TTC549 (cell line): ENCODE data around the gene DEFB131A.
"Not testable (repeated sequence)": the region's sequence is repeated elsewhere in the genome, so short reads cannot be mapped to it uniquely, and the experiment has no call there.

Experiments
- FAIRE-seq: peaks from 2 replicates; lab custom pipeline; 2012; peaks lifted over from hg19 to GRCh38; lab: Jason Lieb, UNC

Gene DEFB131A, protein sequence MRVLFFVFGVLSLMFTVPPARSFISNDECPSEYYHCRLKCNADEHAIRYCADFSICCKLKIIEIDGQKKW

DNA sequence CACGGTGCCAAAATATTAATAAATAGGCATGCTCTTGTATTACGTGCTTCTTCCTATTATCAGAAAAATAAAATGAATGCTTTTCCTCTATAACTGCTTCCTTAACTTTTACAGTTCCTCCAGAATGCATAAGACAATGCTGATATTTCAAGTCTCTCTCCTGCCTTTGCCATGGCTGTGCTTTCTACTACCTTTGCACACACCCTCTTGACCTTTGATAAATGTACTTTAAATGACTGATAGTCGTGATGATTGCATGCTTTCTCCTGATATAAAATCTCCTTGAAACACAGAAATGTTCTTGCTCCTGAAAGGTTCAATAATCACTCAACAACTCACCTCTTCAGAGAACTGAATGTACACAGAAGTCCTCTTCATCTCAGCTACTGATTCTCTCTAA, at the start of gene DEFB131A:
Gene DEFB131A, plus strand, starts transcription at position 301 of the 400 bp plus-strand sequence. CDS start 120 bp downstream, outside the sequence.
- not testable (repeated sequence) for FAIRE-seq

DNA sequence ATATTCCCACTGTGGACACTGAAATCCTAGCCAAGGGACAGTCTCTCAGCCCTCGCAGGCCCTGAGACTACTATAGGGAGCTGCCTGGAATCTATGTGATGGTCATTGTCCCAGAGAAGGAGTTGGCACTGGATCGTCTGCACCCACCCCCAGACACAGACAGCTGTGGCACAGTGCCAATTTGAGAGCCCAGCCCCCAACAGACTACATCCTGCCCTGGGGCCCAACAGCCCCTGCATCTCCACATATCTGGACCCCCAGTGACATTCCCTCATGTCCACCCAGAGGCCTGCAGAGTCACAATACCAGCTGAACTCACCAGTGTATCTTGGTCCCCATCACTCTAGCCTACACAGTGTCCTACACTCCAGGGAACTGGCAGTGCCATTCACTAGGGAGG, 38.4 kb upstream of the DEFB131A start:
- not testable (repeated sequence) for FAIRE-seq

DNA sequence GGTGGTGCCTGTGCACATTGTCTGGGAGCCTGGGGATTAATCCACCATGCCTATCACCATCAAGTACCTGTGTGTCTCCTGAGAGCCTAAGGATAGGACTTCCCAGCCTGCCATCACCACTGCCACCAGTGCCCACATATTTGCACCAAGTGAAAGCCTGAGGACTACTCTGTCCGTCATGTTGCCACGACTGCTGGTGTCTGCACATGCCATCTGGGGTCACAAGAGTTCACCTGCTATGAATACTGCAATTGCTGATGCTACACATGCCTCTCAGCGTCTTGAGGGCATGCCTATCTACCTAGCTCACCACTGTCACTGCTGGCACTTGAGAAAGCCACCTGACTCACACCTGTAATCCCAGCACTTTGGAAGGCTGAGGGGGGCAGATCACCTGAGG, 37.7 kb upstream of the DEFB131A start:
- not testable (repeated sequence) for FAIRE-seq

DNA sequence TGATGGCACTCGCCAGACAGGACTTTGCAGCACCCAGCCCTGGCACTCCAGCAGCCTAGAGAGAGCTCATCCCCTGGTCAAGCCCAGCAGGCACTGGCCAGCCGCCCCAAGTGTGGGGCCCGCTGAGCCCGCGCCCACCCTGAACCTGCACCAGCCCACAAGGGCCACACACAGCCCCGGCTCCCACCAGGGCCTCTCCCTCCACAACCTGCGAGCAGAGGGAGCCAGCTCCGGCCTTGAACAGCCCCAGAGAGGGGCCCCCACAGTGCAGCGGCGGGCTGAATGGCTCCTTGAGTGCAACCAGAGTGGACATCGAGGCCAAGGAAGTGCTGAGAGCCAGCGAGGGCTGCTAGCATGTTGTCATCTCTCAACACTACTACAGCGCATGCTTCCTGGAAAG, 34.4 kb upstream of the DEFB131A start:
- FAIRE-seq, result no peak

DNA sequence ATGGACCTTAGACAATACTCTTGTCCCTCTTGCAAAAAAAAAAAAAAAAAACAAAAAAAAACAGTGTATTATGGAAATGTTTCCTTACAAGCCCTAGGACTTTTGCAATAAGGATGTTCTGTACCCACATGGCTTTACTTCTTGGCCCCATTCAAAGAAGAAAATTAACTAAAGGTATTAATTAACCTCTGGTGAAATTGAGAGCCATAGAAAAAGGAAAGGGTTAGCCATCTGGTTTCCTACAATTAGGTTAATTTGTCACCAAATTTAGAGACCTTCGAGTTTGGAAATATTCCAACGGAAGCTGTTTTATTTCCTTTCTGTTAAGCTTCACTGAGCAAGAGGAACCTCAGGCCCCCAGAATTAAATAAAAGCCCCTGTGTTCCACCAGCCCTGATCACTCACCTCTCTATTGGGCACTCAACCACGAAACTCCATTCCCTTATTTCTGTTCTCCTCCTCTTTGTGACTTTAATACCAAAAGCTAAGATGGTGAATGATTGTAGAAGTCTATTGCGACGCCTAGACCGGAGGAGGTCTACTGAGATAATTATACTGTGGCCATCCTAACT, 22.2 kb upstream of the DEFB131A start:
- FAIRE-seq, result not testable (repeated sequence)

DNA sequence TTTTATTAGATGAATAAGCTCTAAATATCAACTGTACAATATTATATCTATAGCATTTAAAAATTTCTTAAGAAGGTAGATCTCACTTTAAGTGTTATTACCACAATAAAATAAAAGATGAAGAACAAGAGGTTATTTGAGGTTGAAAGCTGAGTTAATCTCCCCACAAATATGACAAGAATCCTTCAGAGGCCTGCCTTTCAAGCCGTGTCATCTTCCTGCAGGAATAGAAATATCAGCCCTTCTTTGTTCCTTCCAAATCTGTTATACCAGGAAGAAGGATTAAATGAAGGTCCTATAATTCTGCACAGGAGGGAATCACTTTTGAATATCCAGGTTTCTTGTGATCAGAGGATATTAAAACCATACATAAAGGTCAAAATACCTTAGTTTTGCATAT, 18.3 kb upstream of the DEFB131A start:
- FAIRE-seq, result not testable (repeated sequence)

DNA sequence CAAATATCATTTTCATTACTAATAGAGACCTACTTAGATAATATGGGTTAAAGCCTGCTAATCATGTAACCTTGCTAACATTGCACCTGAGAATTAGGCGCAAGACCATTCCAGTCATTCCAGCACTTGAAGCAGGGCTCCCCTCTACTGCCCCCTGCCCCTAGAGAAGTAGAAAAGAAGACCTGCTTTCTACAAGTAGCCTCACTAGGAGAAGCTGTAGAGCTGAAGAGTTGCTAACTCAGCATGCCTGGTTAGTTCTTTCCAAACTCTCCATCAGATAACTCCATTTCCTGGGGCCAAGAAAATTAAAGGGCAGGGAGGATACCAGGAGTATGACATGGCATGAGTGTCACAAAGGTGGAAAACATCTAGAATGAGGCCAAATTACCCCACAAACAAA, 14.2 kb upstream of the DEFB131A start:
- not testable (repeated sequence) for FAIRE-seq

DNA sequence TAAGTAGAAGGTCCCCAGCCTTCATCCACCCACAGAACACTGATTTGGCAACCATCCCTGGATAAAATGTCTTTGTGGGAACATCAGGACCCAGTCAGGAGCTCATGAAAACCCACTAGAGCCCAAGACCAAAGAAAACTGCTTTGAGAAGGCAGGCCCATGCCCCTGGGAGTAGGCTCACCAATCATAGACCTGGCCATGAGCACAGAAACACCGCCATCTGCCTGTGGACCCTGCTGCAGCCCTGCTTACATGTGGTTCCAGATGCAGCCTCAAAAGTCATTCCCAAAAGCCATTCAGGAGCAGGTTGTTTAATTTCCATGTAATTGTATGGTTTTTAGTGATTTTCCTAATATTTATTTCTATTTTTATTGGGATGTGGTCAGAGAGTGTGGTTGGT, 10.9 kb upstream of the DEFB131A start:
- FAIRE-seq, result not testable (repeated sequence)

DNA sequence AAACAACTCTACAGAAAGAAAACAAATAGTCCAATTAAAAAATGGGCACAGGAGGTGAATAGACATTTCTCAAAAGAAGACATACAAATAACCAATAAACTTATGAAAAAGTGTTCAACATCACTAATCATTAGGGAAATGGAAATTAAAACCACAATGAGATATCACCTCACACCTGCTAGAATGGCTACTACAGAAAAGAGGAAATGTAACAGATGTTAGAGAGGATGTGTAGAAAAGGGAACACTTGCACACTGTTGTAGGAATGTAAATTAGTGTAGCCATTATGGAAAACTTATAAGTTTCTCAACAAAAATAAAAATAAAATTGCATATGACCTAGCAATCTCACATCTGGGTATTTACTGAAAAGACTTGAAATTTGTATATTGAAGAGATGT, 7.5 kb upstream of the DEFB131A start:
- not testable (repeated sequence) for FAIRE-seq

DNA sequence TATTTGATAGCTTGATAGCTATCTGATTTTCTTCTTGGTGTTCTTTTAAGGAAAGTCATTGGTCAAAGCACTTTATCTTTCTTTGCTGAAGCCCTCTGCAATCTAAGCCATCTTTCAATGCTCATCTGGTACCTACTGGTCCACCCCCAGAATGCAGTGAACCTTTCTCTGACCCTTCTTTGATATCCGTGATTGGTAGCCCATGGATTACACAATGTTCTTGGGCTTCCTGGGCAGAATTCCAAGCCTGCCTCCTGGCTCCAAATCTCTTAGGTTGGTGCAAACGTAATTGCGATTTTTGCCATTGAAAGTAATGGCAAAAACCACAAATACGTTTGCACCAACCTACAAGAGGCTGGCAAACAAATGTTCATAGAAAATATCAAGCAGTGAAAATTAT, 1.9 kb upstream of the DEFB131A start:
- not testable (repeated sequence) for FAIRE-seq

DNA sequence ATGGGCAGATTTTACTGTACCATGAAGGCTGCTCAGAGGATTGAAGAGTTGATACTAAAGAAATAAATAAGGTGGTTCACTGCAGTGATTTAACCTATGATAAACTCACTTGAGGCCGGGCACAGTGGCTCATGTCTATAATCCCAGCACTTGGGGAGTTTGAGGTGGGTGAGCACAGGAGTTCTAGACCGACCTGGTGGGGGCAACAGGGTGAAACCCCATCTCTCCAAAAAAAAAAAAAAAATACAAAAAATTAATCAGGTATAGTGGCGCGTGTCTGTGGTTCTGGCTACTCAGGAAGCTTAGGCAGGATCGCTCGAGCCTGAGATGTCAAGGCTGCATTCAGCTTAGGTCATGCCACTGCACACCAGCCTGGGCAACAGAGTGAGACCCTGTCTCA, 467 bp downstream of the DEFB131A start:
- FAIRE-seq, result not testable (repeated sequence)

DNA sequence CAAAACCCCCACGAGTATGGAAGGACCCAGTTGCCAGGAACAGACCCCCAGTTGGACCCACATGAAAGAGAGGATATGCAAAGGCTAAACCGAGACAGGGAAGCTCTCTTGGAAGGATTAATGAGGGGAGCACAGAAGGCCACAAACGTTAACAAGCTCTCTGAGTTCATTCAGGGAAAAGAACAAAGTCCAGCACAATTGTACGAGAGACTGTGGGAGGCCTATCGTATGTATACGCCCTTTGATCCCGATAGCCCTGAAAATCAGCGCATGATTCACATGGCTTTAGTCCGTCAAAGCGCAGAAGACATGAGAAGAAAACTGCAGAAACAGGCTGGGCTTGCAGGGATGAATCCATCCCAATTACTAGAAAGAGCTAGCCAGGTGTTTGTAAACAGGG, 8.0 kb downstream of the DEFB131A start:
- not testable (repeated sequence) for FAIRE-seq

DNA sequence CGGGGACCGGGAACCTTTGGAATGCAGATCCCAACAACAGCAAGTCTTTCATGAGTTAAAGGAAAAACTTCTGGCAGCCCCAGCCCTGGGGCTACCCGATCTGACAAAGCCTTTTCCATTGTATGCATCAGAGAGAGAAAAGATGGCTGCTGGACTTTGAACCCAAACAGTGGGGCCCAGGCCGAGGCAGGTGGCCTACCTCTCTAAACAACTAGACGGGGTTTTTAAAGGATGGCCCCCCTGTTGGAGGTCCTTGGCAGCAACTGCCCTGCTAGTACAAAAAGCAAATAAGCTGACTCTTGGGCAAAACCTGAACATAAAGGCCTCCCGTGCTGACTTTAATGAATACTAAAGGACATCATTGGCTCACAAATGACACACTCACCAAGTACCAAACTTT, 10.1 kb downstream of the DEFB131A start:
- FAIRE-seq, result not testable (repeated sequence)

DNA sequence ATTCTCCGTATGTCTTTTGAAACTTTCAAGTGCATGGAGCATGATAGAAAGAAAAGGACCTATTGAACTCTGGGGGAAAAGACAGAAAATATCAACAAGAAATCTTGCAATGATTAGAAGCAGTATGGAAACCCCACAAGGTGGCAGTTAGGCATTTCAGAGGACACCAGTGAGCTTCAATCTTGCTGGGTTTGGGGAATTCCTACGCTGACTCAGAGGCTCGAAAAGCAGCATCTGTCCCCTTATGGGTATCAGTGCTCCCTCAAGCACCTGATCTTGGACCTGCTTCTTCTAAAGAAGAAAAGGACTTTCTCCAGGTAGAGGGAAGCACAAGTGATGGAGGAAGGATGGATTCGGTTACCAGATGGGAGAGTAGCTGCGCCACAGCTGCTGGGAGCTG, 10.8 kb downstream of the DEFB131A start:
- FAIRE-seq, result not testable (repeated sequence)

DNA sequence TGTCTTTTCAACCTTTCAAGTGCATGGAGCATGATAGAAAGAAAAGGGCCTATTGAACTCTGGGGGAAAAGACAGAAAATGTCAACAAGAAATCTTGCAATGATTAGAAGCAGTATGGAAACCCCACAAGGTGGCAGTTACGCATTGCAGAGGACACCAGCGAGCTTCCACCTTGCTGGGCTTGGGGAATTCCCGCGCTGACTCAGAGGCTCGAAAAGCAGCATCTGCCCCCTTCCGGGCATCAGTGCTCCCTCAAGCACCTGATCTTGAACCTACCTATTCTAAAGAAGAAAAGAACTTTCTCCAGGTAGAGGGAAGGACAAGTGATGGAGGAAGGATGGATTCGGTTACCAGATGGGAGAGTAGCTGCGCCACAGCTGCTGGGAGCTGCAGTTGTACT, 35.3 kb downstream of the DEFB131A start:
- FAIRE-seq, result not testable (repeated sequence)

DNA sequence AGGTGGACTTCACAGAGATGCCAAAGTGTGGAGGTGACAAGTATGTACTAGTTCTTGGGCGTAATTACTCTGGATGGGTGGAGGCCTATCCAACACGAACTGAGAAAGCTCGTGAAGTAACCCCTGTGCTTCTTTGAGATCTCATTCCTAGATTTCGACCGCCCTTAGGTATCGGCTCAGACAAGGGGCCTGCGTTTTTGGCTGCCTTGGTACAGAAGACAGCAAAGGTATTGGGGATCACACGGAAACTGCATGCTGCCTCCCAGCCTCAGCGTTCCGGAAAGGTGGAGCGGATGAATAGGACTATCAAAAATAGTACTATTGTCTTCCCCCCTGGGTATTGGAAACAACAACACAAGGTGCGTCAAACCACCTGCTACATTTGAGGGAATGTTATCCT, 35.9 kb downstream of the DEFB131A start:
- not testable (repeated sequence) for FAIRE-seq

DNA sequence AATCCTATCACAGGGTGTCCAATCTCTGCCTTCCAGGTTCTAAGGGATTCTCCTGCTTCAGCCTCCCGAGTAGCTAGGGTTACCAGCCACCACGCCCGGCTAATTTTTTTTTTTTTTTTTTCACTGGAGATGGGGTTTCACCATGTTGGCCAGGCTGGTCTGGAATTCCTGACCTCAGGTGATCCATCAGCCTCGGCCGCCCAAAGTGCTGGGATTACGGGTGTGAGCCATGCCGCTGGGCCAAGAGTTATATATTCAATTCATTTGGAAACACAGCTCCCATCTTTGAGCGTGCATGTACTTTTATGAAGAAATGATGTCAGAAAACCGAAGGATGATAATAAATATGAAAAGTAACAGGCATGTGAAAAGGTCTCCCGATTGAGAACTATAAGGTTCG, 38.7 kb downstream of the DEFB131A start:
- FAIRE-seq, result not testable (repeated sequence)

DNA sequence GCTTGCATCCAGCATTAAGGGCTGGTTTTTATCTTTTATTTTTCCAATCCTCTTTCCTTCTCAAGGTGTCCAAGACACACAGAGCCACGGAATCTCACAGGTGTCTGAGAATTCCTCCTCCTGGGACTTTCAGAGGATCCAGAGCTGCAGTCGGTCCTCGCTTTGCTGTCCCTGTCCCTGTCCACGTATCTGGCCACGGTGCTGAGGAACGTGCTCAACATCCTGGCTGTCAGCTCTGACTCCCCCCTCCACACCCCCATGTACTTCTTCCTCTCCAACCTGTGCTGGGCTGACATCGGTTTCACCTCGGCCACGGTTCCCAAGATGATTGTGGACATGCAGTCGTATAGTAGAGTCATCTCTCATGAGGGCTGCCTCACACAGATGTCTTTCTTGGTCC, 39.5 kb downstream of the DEFB131A start:
- not testable (repeated sequence) for FAIRE-seq

DNA sequence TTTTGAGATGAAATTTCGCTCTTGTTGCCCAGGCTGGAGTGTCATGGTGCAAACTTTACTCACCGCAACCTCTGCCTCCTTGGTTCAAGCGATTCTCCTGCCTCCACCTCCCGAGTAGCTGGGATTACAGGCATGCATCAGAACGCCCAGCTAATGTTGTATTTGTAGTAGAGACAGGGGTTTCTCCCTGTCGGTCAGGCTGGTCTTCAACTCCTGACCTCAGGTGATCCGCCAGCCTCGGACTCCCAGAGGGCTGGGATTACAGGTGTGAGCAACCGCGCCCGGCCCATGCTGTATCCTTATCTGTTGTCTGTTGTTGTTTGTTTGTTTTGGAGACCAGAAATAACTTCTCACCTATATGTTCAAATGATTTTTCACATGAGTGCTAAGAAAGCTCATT, 42.7 kb downstream of the DEFB131A start:
- not testable (repeated sequence) for FAIRE-seq

DNA sequence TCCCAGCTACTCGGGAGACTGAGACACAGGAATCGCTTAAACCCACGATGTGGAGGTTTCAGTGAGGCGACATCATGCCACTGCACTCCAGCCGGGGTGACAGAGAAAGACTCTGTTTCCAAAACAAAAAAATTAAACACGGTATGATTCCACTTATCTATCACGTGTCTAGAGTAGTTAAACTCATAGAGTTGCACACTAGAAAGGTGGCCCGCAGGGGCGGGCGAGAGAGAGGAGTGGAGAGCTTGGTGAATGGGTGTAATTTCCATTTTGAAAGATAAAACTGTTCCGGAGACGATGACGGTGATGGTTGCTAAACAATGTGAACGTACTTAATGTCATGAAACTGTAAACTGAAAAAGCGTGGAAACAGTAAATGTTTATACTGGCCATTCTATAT, 44.6 kb downstream of the DEFB131A start:
- not testable (repeated sequence) for FAIRE-seq

DNA sequence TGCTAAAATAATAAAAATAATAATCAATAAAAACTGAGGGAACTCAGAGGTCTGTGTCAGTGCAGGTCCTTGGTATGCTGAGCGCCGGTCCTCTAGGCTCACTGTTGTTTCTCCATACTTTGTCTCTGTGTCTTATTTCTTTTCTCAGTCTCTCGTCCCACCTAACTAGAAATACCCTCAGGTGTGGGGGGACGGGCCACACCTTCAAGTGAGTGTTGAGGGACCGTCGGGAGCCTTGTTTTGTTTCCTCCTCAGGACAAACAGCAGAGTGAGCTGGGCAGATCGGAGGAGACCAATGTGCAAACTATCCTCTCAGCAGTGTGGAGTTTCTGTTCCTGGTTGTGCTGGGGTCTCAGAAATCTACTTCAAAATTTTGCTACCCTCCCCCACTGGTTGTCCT, 46.3 kb downstream of the DEFB131A start:
- FAIRE-seq, result not testable (repeated sequence)

DNA sequence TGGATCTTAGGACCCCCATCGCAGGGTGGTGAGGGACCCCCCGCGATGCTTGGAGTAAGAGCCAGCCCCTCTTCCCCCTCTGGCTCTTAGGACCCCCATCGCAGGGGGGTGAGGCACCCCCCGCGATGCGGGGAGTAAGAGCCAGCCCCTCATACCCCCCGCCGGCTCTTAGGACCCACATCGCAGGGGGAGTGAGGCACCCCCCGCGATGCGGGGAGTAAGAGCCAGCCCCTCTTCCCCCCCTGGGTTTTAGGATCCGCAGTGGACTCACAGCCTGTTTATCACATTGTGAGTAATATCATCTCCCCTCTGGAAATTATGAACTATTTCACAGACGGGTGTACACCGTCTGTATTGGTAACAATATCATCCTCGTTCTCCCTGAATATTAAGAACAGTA, 46.8 kb downstream of the DEFB131A start:
- not testable (repeated sequence) for FAIRE-seq

DNA sequence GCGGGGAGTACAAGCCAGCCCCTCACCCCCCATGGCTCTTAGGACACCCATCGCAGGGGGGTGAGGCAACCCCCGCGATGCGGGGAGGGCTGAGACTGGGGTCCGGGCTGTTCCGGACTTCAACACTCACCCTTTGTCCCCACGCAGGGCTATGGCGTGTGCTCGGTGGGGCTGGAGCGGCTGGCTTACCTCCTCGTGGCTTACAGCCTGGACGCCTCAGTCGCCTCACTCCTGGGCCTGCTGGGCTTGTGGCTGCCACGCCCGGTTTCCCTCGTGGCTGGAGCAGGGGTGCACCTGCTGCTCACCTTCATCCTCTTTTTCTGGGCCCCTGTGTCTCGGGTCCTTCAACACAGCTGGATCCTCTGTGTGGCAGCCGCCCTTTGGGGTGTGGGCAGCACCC, 49.4 kb downstream of the DEFB131A start:
- not testable (repeated sequence) for FAIRE-seq

DNA sequence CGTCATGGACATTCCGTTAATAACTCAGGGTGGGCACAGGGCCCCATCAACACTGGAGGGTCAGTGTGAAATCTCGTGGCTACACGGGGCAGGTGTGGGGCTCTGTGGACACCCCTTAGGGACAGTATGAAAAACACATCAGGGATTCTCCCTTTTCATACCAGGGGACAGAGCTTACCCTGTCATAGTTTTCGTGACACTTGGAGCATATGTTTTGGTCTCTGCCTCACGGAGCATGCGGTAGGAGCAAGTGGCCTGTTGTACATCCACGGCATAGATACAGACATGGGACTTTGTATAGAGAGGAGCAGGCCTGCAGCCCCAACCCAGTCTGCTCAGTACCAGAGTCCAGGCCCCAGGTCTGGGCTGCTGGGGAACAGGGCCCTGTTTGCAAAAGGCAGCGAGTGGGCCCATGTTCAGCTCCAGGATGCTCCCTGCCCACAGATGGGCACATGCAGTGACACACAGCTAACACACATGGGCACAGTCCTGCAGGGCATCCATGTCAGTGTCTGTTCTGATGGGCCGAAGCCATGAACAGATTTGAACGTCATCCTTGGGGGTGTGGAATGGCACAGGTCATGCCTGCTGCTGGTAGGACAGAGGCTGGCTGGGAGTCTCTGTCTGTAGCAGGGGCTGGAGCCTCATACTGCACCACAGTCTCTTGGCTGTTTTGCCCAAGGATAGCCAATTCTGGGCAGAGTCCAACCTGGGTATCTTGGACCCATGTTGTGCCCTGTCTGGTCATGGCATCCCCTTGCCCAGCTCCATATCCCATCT, 50.2 kb downstream of the DEFB131A start:
- not testable (repeated sequence) for FAIRE-seq
